Activated T-helper 17 cell treated with anti-CD3 and anti-CD28 coated beads, Interleukin-2, amount 50 U/mL, for 72 hours (primary cell): ENCODE data around the gene FNBP1. TPM values are rescaled to one million over a fixed set of nuclear protein-coding genes. Genes with fewer than 3 reads are reported as not detected.
"Not testable (repeated sequence)": the region's sequence is repeated elsewhere in the genome, so short reads cannot be mapped to it uniquely, and the experiment has no call there.

Source experiments
- ATAC-seq: fragments of 150-1000 bp; cut with Tn5 transposase; replicated peaks from 2 replicates; pipeline ENCODE4 v1.10.0; 2021; ENCODE audit warnings: mild to moderate bottlenecking, moderate library complexity
- H3K27ac Mint-ChIP-seq: one replicate; pipeline ENCODE4 v1.8.0; 2022; ENCODE audit warnings: mixed read lengths
- H3K27me3 Mint-ChIP-seq: one replicate; pipeline ENCODE4 v1.8.0; 2022; ENCODE audit warnings: mixed read lengths
- H3K36me3 Mint-ChIP-seq: one replicate; pipeline ENCODE4 v1.8.0; 2022; ENCODE audit warnings: low read depth, mild to moderate bottlenecking, mixed read lengths
- H3K4me1 Mint-ChIP-seq: one replicate; pipeline ENCODE4 v1.8.0; 2022; ENCODE audit warnings: mixed read lengths
- H3K4me3 Mint-ChIP-seq: one replicate; pipeline ENCODE4 v1.8.0; 2022; ENCODE audit warnings: mild to moderate bottlenecking, mixed read lengths
- H3K9me3 Mint-ChIP-seq: one replicate; pipeline ENCODE4 v1.8.0; 2022; ENCODE audit warnings: mixed read lengths
- total RNA-seq, 2 donors: library from RNA; stranded (reverse); gene quantifications; one replicate each; pipeline ENCODE4 v1.2.3, GENCODE V29; 2022

FNBP1 gene
- total RNA-seq, 2 donors from 2014 or later: 173 to 492 TPM

GRCh38 chr9:129906298-129906697 is 136.7 kb downstream of the FNBP1 start:
- Mint-ChIP-seq H3K4me1 (peaks cover 35% of the 10 kb centered on the region), H3K36me3 (peaks cover 100% of the 10 kb centered on the region), H3K27ac (peak overlapping the region; percentile 35), H3K9me3 (no peaks in the 10 kb centered on the region), H3K27me3 (no peaks in the 10 kb centered on the region), H3K4me3 (no peak overlapping the region)
- ATAC-seq: no peak

GRCh38 chr9:129904734-129905133 is 138.3 kb downstream of the FNBP1 start:
- Mint-ChIP-seq H3K27ac (peak overlapping the region; percentile 18), H3K9me3 (no peaks in the 10 kb centered on the region), H3K4me3 (no peak overlapping the region), H3K4me1 (peaks cover 29% of the 10 kb centered on the region), H3K27me3 (no peaks in the 10 kb centered on the region), H3K36me3 (peaks cover 100% of the 10 kb centered on the region)
- no peak for ATAC-seq

GRCh38 chr9:129902740-129903134 is 140.3 kb downstream of the FNBP1 start:
- H3K27me3 Mint-ChIP-seq: no peaks in the 10 kb centered on the region
- H3K4me3 Mint-ChIP-seq: no peak overlapping the region
- peak overlapping the region; percentile 82 for H3K27ac Mint-ChIP-seq
- ATAC-seq: no peak
- peaks cover 34% of the 10 kb centered on the region for H3K4me1 Mint-ChIP-seq
- H3K36me3 Mint-ChIP-seq: peaks cover 100% of the 10 kb centered on the region
- H3K9me3 Mint-ChIP-seq: no peaks in the 10 kb centered on the region

GRCh38 chr9:129901993-129902739 is 140.8 kb downstream of the FNBP1 start:
- no peaks in the 10 kb centered on the region for H3K27me3 Mint-ChIP-seq
- H3K4me3 Mint-ChIP-seq: peak overlapping the region; percentile 17
- ATAC-seq: no peak
- no peaks in the 10 kb centered on the region for H3K9me3 Mint-ChIP-seq
- H3K36me3 Mint-ChIP-seq: peaks cover 100% of the 10 kb centered on the region
- peak overlapping the region; percentile 82 for H3K27ac Mint-ChIP-seq
- peaks cover 34% of the 10 kb centered on the region for H3K4me1 Mint-ChIP-seq

- peak overlapping the region; percentile 82 for H3K27ac Mint-ChIP-seq
- peak; percentile 64 for ATAC-seq
- H3K4me3 Mint-ChIP-seq: no peak overlapping the region
- H3K4me1 Mint-ChIP-seq: peaks cover 45% of the 10 kb centered on the region
- no peaks in the 10 kb centered on the region for H3K27me3 Mint-ChIP-seq
- H3K9me3 Mint-ChIP-seq: no peaks in the 10 kb centered on the region
- H3K36me3 Mint-ChIP-seq: peaks cover 100% of the 10 kb centered on the region
Measured at GRCh38 chr9:129900263-129901027, 142.5 kb downstream of the FNBP1 start.

- H3K4me1 Mint-ChIP-seq: peaks cover 43% of the 10 kb centered on the region
- peaks cover 100% of the 10 kb centered on the region for H3K36me3 Mint-ChIP-seq
- ATAC-seq: no peak
- H3K4me3 Mint-ChIP-seq: no peak overlapping the region
- H3K27me3 Mint-ChIP-seq: no peaks in the 10 kb centered on the region
- no peaks in the 10 kb centered on the region for H3K9me3 Mint-ChIP-seq
- H3K27ac Mint-ChIP-seq: peak overlapping the region; percentile 82
Measured at GRCh38 chr9:129899620-129900019, 143.4 kb downstream of the FNBP1 start.

GRCh38 chr9:129898185-129898584 is 144.8 kb downstream of the FNBP1 start:
- H3K27ac Mint-ChIP-seq: peak overlapping the region; percentile 82
- no peak for ATAC-seq
- no peaks in the 10 kb centered on the region for H3K27me3 Mint-ChIP-seq

GRCh38 chr9:129897263-129897662 is 145.7 kb downstream of the FNBP1 start:
- Mint-ChIP-seq H3K36me3 (peaks cover 100% of the 10 kb centered on the region), H3K4me3 (peak overlapping the region; percentile 84), H3K27me3 (no peaks in the 10 kb centered on the region), H3K9me3 (no peaks in the 10 kb centered on the region), H3K4me1 (peaks cover 50% of the 10 kb centered on the region), H3K27ac (peak overlapping the region; percentile 97)
- no peak for ATAC-seq

More at GRCh38 chr9:129898185-129898584, 144.8 kb downstream of the FNBP1 start:
- H3K4me3 Mint-ChIP-seq: peak overlapping the region; percentile 84
- peaks cover 100% of the 10 kb centered on the region for H3K36me3 Mint-ChIP-seq
- H3K9me3 Mint-ChIP-seq: no peaks in the 10 kb centered on the region
- peaks cover 43% of the 10 kb centered on the region for H3K4me1 Mint-ChIP-seq

- Mint-ChIP-seq H3K36me3 (peaks cover 100% of the 10 kb centered on the region), H3K4me1 (peaks cover 56% of the 10 kb centered on the region), H3K27me3 (no peaks in the 10 kb centered on the region), H3K27ac (peak overlapping the region; percentile 97), H3K9me3 (no peaks in the 10 kb centered on the region), H3K4me3 (peak overlapping the region; percentile 84)
- no peak for ATAC-seq
Measured at GRCh38 chr9:129895376-129896268, 147.4 kb downstream of the FNBP1 start.

- ATAC-seq: peak; percentile 8
- no peaks in the 10 kb centered on the region for H3K27me3 Mint-ChIP-seq
- peaks cover 100% of the 10 kb centered on the region for H3K36me3 Mint-ChIP-seq
- H3K4me1 Mint-ChIP-seq: peaks cover 58% of the 10 kb centered on the region
- H3K27ac Mint-ChIP-seq: peak overlapping the region; percentile 97
- H3K4me3 Mint-ChIP-seq: peak overlapping the region; percentile 84
- no peaks in the 10 kb centered on the region for H3K9me3 Mint-ChIP-seq
Measured at GRCh38 chr9:129894120-129894823, 148.7 kb downstream of the FNBP1 start.

GRCh38 chr9:129891569-129891968 is 151.4 kb downstream of the FNBP1 start:
- Mint-ChIP-seq H3K4me3 (peak overlapping the region; percentile 84), H3K36me3 (peaks cover 100% of the 10 kb centered on the region), H3K9me3 (no peaks in the 10 kb centered on the region), H3K4me1 (peaks cover 72% of the 10 kb centered on the region), H3K27me3 (no peaks in the 10 kb centered on the region), H3K27ac (peak overlapping the region; percentile 99)
- no peak for ATAC-seq

GRCh38 chr9:129890718-129891299 is 152.2 kb downstream of the FNBP1 start:
- H3K36me3 Mint-ChIP-seq: peaks cover 98% of the 10 kb centered on the region

GRCh38 chr9:129889941-129890717 is 152.9 kb downstream of the FNBP1 start:
- H3K27me3 Mint-ChIP-seq: no peaks in the 10 kb centered on the region
- peak overlapping the region; percentile 84 for H3K4me3 Mint-ChIP-seq
- peak overlapping the region; percentile 99 for H3K27ac Mint-ChIP-seq
- peaks cover 98% of the 10 kb centered on the region for H3K36me3 Mint-ChIP-seq
- no peaks in the 10 kb centered on the region for H3K9me3 Mint-ChIP-seq
- ATAC-seq: peak; percentile 3
- H3K4me1 Mint-ChIP-seq: peaks cover 63% of the 10 kb centered on the region

More at GRCh38 chr9:129890718-129891299, 152.2 kb downstream of the FNBP1 start:
- peak overlapping the region; percentile 99 for H3K27ac Mint-ChIP-seq
- H3K27me3 Mint-ChIP-seq, H3K9me3 Mint-ChIP-seq: not testable (repeated sequence)
- ATAC-seq: peak; percentile 2
- peaks cover 67% of the 10 kb centered on the region for H3K4me1 Mint-ChIP-seq
- H3K4me3 Mint-ChIP-seq: peak overlapping the region; percentile 84
